Measurements from ENCODE around the gene AP1B1. TPM values are rescaled to one million over a fixed set of nuclear protein-coding genes. Genes with fewer than 3 reads are reported as not detected.

Gene AP1B1
- total RNA-seq, 1 experiment from 2014 or later, result 77.9 TPM

- no peak overlapping the region; the same call in 1 of the 2 replicates for H3K27ac Mint-ChIP-seq
- no peaks in the 10 kb centered on the region for H3K27me3 Mint-ChIP-seq (ENCODE audit: low read depth)
- ChIA-PET CTCF (no interaction called here), POLR2A (no interaction called here)
- H3K4me1 Mint-ChIP-seq, result no peaks in the 10 kb centered on the region
- DNase-seq (ENCODE audit: low spot score) (no peak), ATAC-seq (no peak)
- no peaks in the 10 kb centered on the region for H3K9me3 Mint-ChIP-seq
- peaks cover 66% of the 10 kb centered on the region for H3K36me3 Mint-ChIP-seq
- H3K4me3 Mint-ChIP-seq, result no peak overlapping the region
- TF ChIP-seq ZNF317 (CRISPR knock-in tag; IDR thresholded peaks at IDR 0.05; ENCODE audit: borderline replicate concordance, low read depth) (no peak), SMAD4 (CRISPR knock-in tag; IDR thresholded peaks at IDR 0.05) (no peak), PRRX2 (CRISPR knock-in tag; IDR thresholded peaks at IDR 0.05) (no peak), ATF3 (CRISPR knock-in tag; conservative IDR thresholded peaks at IDR 0.05) (no peak), ZNF219 (CRISPR knock-in tag; IDR thresholded peaks at IDR 0.05; ENCODE audit: borderline replicate concordance) (no peak), USF1 (CRISPR knock-in tag; IDR thresholded peaks at IDR 0.05) (no peak)
These were observed 40.3 kb downstream of the AP1B1 start for GRCh38 chr22:29348041-29348440.

GRCh38 chr22:29346659-29347058 lies 41.7 kb downstream of the AP1B1 start:
- Mint-ChIP-seq H3K27me3 (ENCODE audit: low read depth) (no peaks in the 10 kb centered on the region), H3K36me3 (peaks cover 67% of the 10 kb centered on the region), H3K9me3 (no peaks in the 10 kb centered on the region), H3K4me3 (no peak overlapping the region), H3K4me1 (no peaks in the 10 kb centered on the region), H3K27ac (no peak overlapping the region; the same call in 1 of the 2 replicates)
- TF ChIP-seq OVOL2 (CRISPR knock-in tag; IDR thresholded peaks at IDR 0.05; ENCODE audit: borderline replicate concordance) (no peak), SMAD4 (CRISPR knock-in tag; IDR thresholded peaks at IDR 0.05) (no peak), FOXP4 (CRISPR knock-in tag; IDR thresholded peaks at IDR 0.05) (no peak), NFATC4 (CRISPR knock-in tag; IDR thresholded peaks at IDR 0.05) (no peak), ZNF121 (CRISPR knock-in tag; IDR thresholded peaks at IDR 0.05) (no peak), TEAD1 (CRISPR knock-in tag; IDR thresholded peaks at IDR 0.05) (no peak), ESRRA (CRISPR knock-in tag; IDR thresholded peaks at IDR 0.05; ENCODE audit: borderline replicate concordance) (no peak), NFYB (CRISPR knock-in tag; conservative IDR thresholded peaks at IDR 0.05; ENCODE audit: low read depth) (no peak), SOX15 (CRISPR knock-in tag; IDR thresholded peaks at IDR 0.05) (no peak), ZNF416 (CRISPR knock-in tag; IDR thresholded peaks at IDR 0.05) (no peak), SP1 (CRISPR knock-in tag; conservative IDR thresholded peaks at IDR 0.05) (no peak), CDX4 (CRISPR knock-in tag; IDR thresholded peaks at IDR 0.05; ENCODE audit: borderline replicate concordance) (no peak), USF2 (CRISPR knock-in tag; IDR thresholded peaks at IDR 0.05) (no peak), ZMAT4 (CRISPR knock-in tag; IDR thresholded peaks at IDR 0.05) (no peak)
- ChIA-PET POLR2A (interaction anchor here (0.5 kb wide), 1 partner anchor 951 kb away, joined by 4 read pairs; no protein-coding TSS in a partner anchor), CTCF (no interaction called here)
- DNase-seq (ENCODE audit: low spot score) (no peak), ATAC-seq (no peak)

GRCh38 chr22:29345932-29346331 lies 42.4 kb downstream of the AP1B1 start:
- DNase-seq (ENCODE audit: low spot score) (no peak), ATAC-seq (no peak)
- Mint-ChIP-seq H3K4me3 (no peak overlapping the region), H3K27ac (no peak overlapping the region), H3K4me1 (no peaks in the 10 kb centered on the region), H3K36me3 (peaks cover 63% of the 10 kb centered on the region), H3K9me3 (no peaks in the 10 kb centered on the region), H3K27me3 (ENCODE audit: low read depth) (no peaks in the 10 kb centered on the region)
- ChIA-PET POLR2A (interaction anchor here (0.5 kb wide), 1 partner anchor 951 kb away, joined by 4 read pairs; no protein-coding TSS in a partner anchor), CTCF (no interaction called here)
- TF ChIP-seq MLX (CRISPR knock-in tag; IDR thresholded peaks at IDR 0.05), result no peak
- no peak for TF ChIP-seq CDX4 (CRISPR knock-in tag; IDR thresholded peaks at IDR 0.05; ENCODE audit: borderline replicate concordance)
- TF ChIP-seq ZNF396 (CRISPR knock-in tag; IDR thresholded peaks at IDR 0.05; ENCODE audit: borderline replicate concordance), result no peak
- TF ChIP-seq SMAD4 (CRISPR knock-in tag; IDR thresholded peaks at IDR 0.05), result no peak
- TF ChIP-seq RELA (CRISPR knock-in tag; IDR thresholded peaks at IDR 0.05; ENCODE audit: borderline replicate concordance), result no peak
- TF ChIP-seq NFYB (CRISPR knock-in tag; conservative IDR thresholded peaks at IDR 0.05; ENCODE audit: low read depth), result no peak
- no peak for TF ChIP-seq ZNF121 (CRISPR knock-in tag; IDR thresholded peaks at IDR 0.05)
- TF ChIP-seq PRDM15 (CRISPR knock-in tag; IDR thresholded peaks at IDR 0.05), result no peak
